Sigmoid colon (tissue), 7 donors: ENCODE measurements around the gene DNAAF1. TPM values are rescaled to one million over a fixed set of nuclear protein-coding genes. Genes with fewer than 3 reads are reported as not detected.

ENCODE experiments used
- DNase-seq: peaks from one replicate; pipeline ENCODE4 v3.0.0-alpha.2; 2019
- H3K27ac ChIP-seq, 4 donors: fragments of 200-600 bp; sonication (generic); one replicate each; pipeline ENCODE4 v1.5.1; 2016 to 2019; ENCODE audit warnings: mild to moderate bottlenecking in 1 of 4
- H3K27me3 ChIP-seq, 3 donors: fragments of 200-600 bp; sonication (generic); one replicate each; pipeline ENCODE4 v1.5.1; 2019; ENCODE audit warnings: mild to moderate bottlenecking in 1 of 3
- H3K36me3 ChIP-seq, 4 donors: fragments of 200-600 bp; sonication (generic); one replicate each; pipeline ENCODE4 v1.5.1; 2016 to 2019
- H3K4me1 ChIP-seq, 4 donors: fragments of 200-600 bp; sonication (generic); one replicate each; pipeline ENCODE4 v1.5.1; 2017 to 2019
- H3K4me3 ChIP-seq, 4 donors: fragments of 200-600 bp; sonication (generic); one replicate each; pipeline ENCODE4 v1.5.1; 2017 to 2019; ENCODE audit warnings: mild to moderate bottlenecking in 2 of 4, moderate library complexity in 1 of 4
- H3K9me3 ChIP-seq, 4 donors: fragments of 200-600 bp in 3 of 4; sonication (generic) in 3 of 4; one replicate each; pipeline versions ENCODE4 v1.5.1 to v1.6.1; 2013 to 2019
- EP300 ChIP-seq, 4 donors: sonication (generic); formaldehyde crosslinking; IDR thresholded peaks; one replicate each; pipeline ENCODE4 v1.6.1; 2017; ENCODE audit warnings: antibody characterized with exemption in 4 of 4
- POLR2A ChIP-seq, 2 donors: fragments of 450-650 bp; IDR thresholded peaks; one replicate each; pipeline ENCODE4 v1.6.1; 2016; ENCODE audit warnings: antibody characterized with exemption in 2 of 2, mild to moderate bottlenecking in 2 of 2, moderate library complexity in 2 of 2
- POLR2AphosphoS5 ChIP-seq, 4 donors: sonication (generic); formaldehyde crosslinking; IDR thresholded peaks; one replicate each; pipeline ENCODE4 v1.6.1; 2017; ENCODE audit warnings: antibody characterized with exemption in 4 of 4
- WGBS, 2 donors: extraction: QIAGEN DNeasy Blood & Tissue Kit; methylation state at CpG; one replicate each; pipeline ENCODE4 v1.1.7; 2013; 5-methylcytosine and 5-hydroxymethylcytosine counted together
- intact Hi-C: fragments of 100-400 bp; cut with DNase I; formaldehyde crosslinking; loops from one replicate; pipeline ENCODE4 v1.15.1; 2023
- polyA plus RNA-seq, 3 donors: library from polyadenylated mRNA; stranded (reverse); fragments of 200-250 nt; gene quantifications; one replicate each; pipeline ENCODE4 v1.2.3, GENCODE V29; 2013
- total RNA-seq, 4 donors: library from RNA; depleted of rRNA; stranded (reverse); fragments of >200 nt; gene quantifications; one replicate each; pipeline ENCODE4 v1.1.0, GENCODE V29; 2016
- TF ChIP-seq, protein P1 (sequence below), 4 experiments: fragments of 450-650 bp in 3 of 4; fragments of 200-600 bp in 1 of 4; IDR thresholded peaks; one replicate each; pipeline ENCODE4 v1.5.1; 2016 to 2019; ENCODE audit warnings: antibody characterized with exemption in 4 of 4, mild to moderate bottlenecking in 3 of 4, moderate library complexity in 2 of 4
- donor health status: healthy with polysubstance abuse.
- donor health status: Bipolar disorder and iron deficiency.
- donor health status: healthy.

DNAAF1 gene
- total and polyA plus RNA-seq, 7 donors, result 0.15 to 0.36 TPM; not detected in 5

DNA sequence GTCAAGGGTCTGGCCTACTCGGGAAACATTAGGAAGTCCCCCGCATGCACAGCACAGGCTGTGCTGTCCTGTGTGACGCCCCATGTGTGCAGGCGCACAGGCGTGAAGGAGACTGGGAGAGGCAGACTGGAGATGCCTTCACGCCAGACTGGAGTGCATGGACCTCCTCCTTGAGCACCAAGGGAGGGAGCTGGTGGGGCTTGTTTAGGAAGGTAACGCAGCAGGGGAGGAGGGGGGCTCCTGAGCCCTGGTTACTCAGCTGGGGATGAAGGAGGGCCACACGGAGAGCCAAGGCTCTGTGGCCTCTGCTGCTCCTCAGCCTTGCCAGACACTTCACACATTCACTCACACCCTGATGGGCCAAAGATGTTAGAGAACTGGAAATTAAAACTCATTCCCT lies 7.8 kb upstream of the DNAAF1 start:
- H3K4me3 ChIP-seq, result no peak overlapping the region
- no peak for DNase-seq
- no peak overlapping the region for H3K27ac ChIP-seq
- H3K4me1 ChIP-seq, result no peaks in the 10 kb centered on the region
- no peak for TF ChIP-seq EP300 (IDR thresholded peaks at IDR 0.05)
- no peak for TF ChIP-seq POLR2AphosphoS5 (IDR thresholded peaks at IDR 0.05)
- TF ChIP-seq, protein P1, sequence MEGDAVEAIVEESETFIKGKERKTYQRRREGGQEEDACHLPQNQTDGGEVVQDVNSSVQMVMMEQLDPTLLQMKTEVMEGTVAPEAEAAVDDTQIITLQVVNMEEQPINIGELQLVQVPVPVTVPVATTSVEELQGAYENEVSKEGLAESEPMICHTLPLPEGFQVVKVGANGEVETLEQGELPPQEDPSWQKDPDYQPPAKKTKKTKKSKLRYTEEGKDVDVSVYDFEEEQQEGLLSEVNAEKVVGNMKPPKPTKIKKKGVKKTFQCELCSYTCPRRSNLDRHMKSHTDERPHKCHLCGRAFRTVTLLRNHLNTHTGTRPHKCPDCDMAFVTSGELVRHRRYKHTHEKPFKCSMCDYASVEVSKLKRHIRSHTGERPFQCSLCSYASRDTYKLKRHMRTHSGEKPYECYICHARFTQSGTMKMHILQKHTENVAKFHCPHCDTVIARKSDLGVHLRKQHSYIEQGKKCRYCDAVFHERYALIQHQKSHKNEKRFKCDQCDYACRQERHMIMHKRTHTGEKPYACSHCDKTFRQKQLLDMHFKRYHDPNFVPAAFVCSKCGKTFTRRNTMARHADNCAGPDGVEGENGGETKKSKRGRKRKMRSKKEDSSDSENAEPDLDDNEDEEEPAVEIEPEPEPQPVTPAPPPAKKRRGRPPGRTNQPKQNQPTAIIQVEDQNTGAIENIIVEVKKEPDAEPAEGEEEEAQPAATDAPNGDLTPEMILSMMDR (IDR thresholded peaks at IDR 0.05), result no peak
- TF ChIP-seq POLR2A (IDR thresholded peaks at IDR 0.05), result no peak
- H3K9me3 ChIP-seq, result no peaks in the 10 kb centered on the region
- 91 to 93% methylated on average over 8 of the region's 8 CpGs for WGBS, 2 donors
- intact Hi-C loops, result no loop called here
- H3K27me3 ChIP-seq, result no peaks in the 10 kb centered on the region
- no peaks in the 10 kb centered on the region for H3K36me3 ChIP-seq

DNA sequence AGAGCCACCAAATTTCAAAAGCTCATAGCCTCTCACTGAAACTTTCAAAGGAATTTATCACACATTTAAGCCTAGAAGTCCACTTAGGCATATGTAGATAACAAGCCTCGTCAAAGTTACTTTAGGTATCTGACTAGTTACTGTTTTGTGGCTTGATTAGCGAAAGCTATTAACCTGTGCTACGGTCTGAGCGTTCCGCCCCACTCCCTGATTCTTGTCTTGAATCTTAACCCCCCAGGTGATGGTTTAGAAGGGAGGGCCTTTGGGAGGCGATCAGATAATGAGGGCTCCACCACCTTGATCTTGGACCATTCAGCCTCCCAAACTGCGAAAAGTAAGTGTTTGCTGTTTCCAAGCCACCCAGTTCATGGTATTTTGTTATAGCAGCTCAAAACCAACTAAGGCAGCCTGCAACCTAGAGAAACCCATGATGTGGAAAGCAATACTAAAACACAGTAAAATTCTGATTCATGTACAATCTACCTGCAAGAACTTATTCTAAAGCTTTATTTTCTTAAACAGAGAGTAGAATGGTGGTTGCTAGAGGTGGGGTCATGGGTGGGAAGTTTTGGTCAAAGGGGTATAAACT lies 7.2 kb upstream of the DNAAF1 start:
- Histone ChIP-seq H3K4me1 (no peaks in the 10 kb centered on the region), H3K27ac (no peak overlapping the region), H3K4me3 (no peak overlapping the region), H3K27me3 (no peaks in the 10 kb centered on the region), H3K36me3 (no peaks in the 10 kb centered on the region), H3K9me3 (no peaks in the 10 kb centered on the region)
- no peak for DNase-seq
- intact Hi-C loops, result no loop called here
- 92 to 93% methylated on average over 7 of the region's 7 CpGs for WGBS, 2 donors
- no peak for TF ChIP-seq POLR2AphosphoS5 (IDR thresholded peaks at IDR 0.05)
- no peak for TF ChIP-seq POLR2A (IDR thresholded peaks at IDR 0.05)
- TF ChIP-seq, protein P1 (IDR thresholded peaks at IDR 0.05), result no peak
- TF ChIP-seq EP300 (IDR thresholded peaks at IDR 0.05), result no peak

DNA sequence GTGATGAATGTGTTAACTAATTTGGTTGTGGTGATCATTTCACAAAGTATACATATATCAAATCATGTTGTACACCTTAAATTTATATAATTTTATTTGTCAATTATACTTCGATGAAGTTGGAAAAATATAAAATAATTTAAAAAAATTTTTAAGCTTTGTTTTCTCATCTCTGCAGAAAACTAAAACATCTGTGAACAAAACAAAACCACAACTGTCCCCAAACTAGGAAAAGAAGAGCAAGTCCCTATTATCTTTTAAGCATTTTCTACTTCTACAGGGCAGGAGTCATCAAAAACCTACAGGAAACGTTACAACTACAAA lies 6.6 kb upstream of the DNAAF1 start:
- TF ChIP-seq POLR2A (IDR thresholded peaks at IDR 0.05) (no peak), POLR2AphosphoS5 (IDR thresholded peaks at IDR 0.05) (no peak), EP300 (IDR thresholded peaks at IDR 0.05) (no peak)
- TF ChIP-seq, protein P1 (IDR thresholded peaks at IDR 0.05), result no peak
- H3K4me3 ChIP-seq, result no peak overlapping the region
- peaks cover 0 to 6% (median 2%) of the 10 kb centered on the region in 4 donors for H3K4me1 ChIP-seq
- H3K9me3 ChIP-seq, result no peaks in the 10 kb centered on the region
- no peaks in the 10 kb centered on the region for H3K27me3 ChIP-seq
- no peak overlapping the region for H3K27ac ChIP-seq
- 63 to 69% methylated on average over 2 of the region's 2 CpGs for WGBS, 2 donors
- DNase-seq, result no peak
- intact Hi-C loops, result no loop called here
- no peaks in the 10 kb centered on the region for H3K36me3 ChIP-seq

DNA sequence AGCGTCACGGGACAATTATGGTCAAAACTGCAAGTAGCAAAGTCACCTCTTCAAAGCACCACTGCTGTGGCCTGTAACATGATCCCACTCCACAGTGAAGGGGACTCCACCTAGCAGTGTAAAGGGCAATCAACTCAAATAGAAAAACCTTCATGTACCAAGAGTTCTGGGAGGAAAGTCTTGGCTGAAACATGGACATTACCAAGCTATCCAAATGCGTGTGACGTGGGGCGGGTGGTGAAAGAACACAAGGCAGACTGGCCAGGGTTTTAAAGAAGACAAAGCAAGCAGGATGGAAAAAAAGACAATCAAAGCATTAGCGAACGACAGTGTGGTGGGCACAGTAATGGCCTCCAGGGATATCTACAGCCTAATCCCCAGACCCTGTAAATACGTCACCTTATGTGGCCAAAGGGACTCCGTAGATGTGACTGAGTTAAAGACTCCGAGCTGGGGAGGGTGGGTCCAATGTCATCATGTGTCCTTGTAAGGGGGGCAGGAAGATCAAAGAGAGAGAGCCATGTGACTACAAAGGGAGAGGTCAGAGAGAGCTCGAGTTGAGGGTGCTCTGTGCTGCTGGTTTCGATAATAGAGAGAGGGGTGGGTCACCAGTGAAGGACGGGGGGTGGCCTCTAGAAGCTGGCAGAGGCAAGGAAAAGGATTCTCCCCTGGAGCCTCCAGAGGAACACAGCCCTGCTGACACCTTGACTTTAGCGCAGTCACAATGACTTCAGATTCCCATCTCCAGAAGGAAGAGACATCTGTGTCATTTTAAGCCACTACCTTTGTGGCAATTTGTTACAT lies 6.1 kb upstream of the DNAAF1 start:
- Histone ChIP-seq H3K4me1 (peaks cover 0 to 11% (median 7%) of the 10 kb centered on the region in 4 donors), H3K27me3 (no peaks in the 10 kb centered on the region), H3K4me3 (no peak overlapping the region), H3K27ac (peak overlapping the region in 1 of 4 donors; percentile 25), H3K9me3 (no peaks in the 10 kb centered on the region), H3K36me3 (no peaks in the 10 kb centered on the region)
- WGBS, 2 donors, result 73 to 82% methylated on average over 14 of the region's 14 CpGs
- no peak for DNase-seq
- intact Hi-C loops, result no loop called here
- TF ChIP-seq POLR2A (IDR thresholded peaks at IDR 0.05) (no peak), EP300 (IDR thresholded peaks at IDR 0.05) (no peak), POLR2AphosphoS5 (IDR thresholded peaks at IDR 0.05) (no peak)
- TF ChIP-seq, protein P1 (IDR thresholded peaks at IDR 0.05), result no peak
